ENCODE data around the gene APCDD1L.

- TF ChIP-seq GATA3 (IDR thresholded peaks at IDR 0.05; ENCODE audit: low read depth, low read length) (no peak), GATA2 (IDR thresholded peaks at IDR 0.05; ENCODE audit: low read depth, low read length) (peak; percentile 26; the same call in 1 of the 2 replicates)
These were observed 8.1 kb upstream of the APCDD1L start for GRCh38 chr20:58523072-58523970.
